K562 (cell line): ENCODE measurements around the gene TMEM176B. TPM values are rescaled to one million over a fixed set of nuclear protein-coding genes. Genes with fewer than 3 reads are reported as not detected.

ENCODE experiments used
- ATAC-seq: fragments of 200-7000 bp; cut with Tn5 transposase; 3 replicates; pipeline ENCODE4 v1.9.1; 2020; ENCODE audit warnings: moderate library complexity
- BruUV-seq: library from RNA; stranded (reverse); fragments of 400-500 nt; replicated peaks from 2 replicates; lab custom pipeline; 2021; lab: Mats Ljungman, UMichigan
- CTCF ChIA-PET: fragments of 300-600 bp; formaldehyde crosslinking; extraction: SDS; loops from one replicate; lab custom pipeline; 2021; ENCODE audit warnings: low intra/inter-chr PET ratio; lab: Yijun Ruan, JAX
- POLR2A ChIA-PET: fragments of 300-600, 350-650 bp; sonication (Branson Sonifier 250); formaldehyde crosslinking; extraction: SDS; loops from one replicate; lab custom pipeline; 2021; ENCODE audit warnings: antibody characterized with exemption, inconsistent platforms; lab: Yijun Ruan, JAX
- DNase-seq, 4 experiments: peaks; one replicate each; pipeline versions ENCODE4 v3.0.0 to v3.0.0-alpha.2; 2011 to 2018; ENCODE audit warnings: low spot score in 3 of 4, mixed read lengths in 3 of 4; ENCODE audit errors: extremely low read depth in 1 of 4
- FAIRE-seq: peaks from 2 replicates; lab custom pipeline; 2011; peaks lifted over from hg19 to GRCh38; lab: Jason Lieb, UNC
- H2AFZ ChIP-seq: 2 replicates; pipeline ENCODE4 v1.6.0; 2011; ENCODE audit warnings: low read depth, low read length, control low read depth, inconsistent platforms
- H3K27ac ChIP-seq: fragments of 200-600 bp; 3 replicates; pipeline ENCODE4 v1.8.0; 2011; ENCODE audit warnings: low read depth, mild to moderate bottlenecking, control low read depth, inconsistent platforms, low read length, moderate library complexity, mixed read lengths; ENCODE audit errors: extremely low read depth
- H3K27me3 ChIP-seq, 2 experiments: fragments of 300-600 bp in 1 of 2; 2 replicates in 1 of 2; 3 replicates in 1 of 2; pipeline versions ENCODE4 v1.6.0 to v1.8.0; 2011; ENCODE audit warnings: inconsistent platforms in 2 of 2, low read length in 2 of 2, mild to moderate bottlenecking in 1 of 2, mixed read lengths in 1 of 2, moderate library complexity in 1 of 2; ENCODE audit not compliant: control insufficient read depth in 2 of 2, insufficient read depth in 2 of 2
- H3K36me3 ChIP-seq: fragments of 300-600 bp; 3 replicates; pipeline ENCODE4 v1.8.0; 2011; ENCODE audit warnings: mild to moderate bottlenecking, low read length, inconsistent platforms; ENCODE audit not compliant: control insufficient read depth, insufficient read depth
- H3K4me1 ChIP-seq, 2 experiments: fragments of 200-600 bp in 1 of 2; replicated peaks in 1 of 2; 2 replicates in 1 of 2; 3 replicates in 1 of 2; pipeline versions ENCODE4 v1.5.1 to v1.8.0; 2011; ENCODE audit warnings: inconsistent platforms in 2 of 2, low read length in 2 of 2, mild to moderate bottlenecking in 1 of 2, mixed read lengths in 1 of 2, moderate library complexity in 1 of 2; ENCODE audit not compliant: control insufficient read depth in 2 of 2, insufficient read depth in 2 of 2
- H3K4me2 ChIP-seq: 2 replicates; pipeline ENCODE4 v1.6.1; 2011; ENCODE audit warnings: low read length, control low read depth, inconsistent platforms, mixed read lengths; ENCODE audit not compliant: insufficient read depth
- H3K4me3 ChIP-seq: fragments of 200-600 bp; sonication (generic), shearing (Covaris generic); 2 replicates; pipeline ENCODE4 v1.5.1; 2016; ENCODE audit warnings: control low read depth, inconsistent platforms
- H3K79me2 ChIP-seq: fragments of 200-600 bp; 3 replicates; pipeline ENCODE4 v1.8.0; 2011; ENCODE audit warnings: low read length, inconsistent platforms; ENCODE audit not compliant: control insufficient read depth, insufficient read depth
- H3K9ac ChIP-seq, 2 experiments: 2 replicates each; pipeline versions ENCODE4 v1.6.0 to v1.6.1; 2011; ENCODE audit warnings: low read depth in 2 of 2, low read length in 2 of 2, control low read depth in 1 of 2, inconsistent platforms in 1 of 2, mild to moderate bottlenecking in 1 of 2, mixed read lengths in 1 of 2; ENCODE audit not compliant: insufficient read depth in 1 of 2
- H3K9me1 ChIP-seq: one replicate; pipeline ENCODE4 v1.6.0; 2011; ENCODE audit warnings: inconsistent platforms, mild to moderate bottlenecking, low read length, moderate library complexity; ENCODE audit not compliant: control insufficient read depth, insufficient read depth
- H3K9me3 ChIP-seq: replicated peaks from 2 replicates; pipeline ENCODE4 v1.5.1; 2011; ENCODE audit warnings: low read depth, low read length, inconsistent platforms; ENCODE audit not compliant: control insufficient read depth, insufficient read depth
- H4K20me1 ChIP-seq: replicated peaks from 2 replicates; pipeline ENCODE4 v1.6.1; 2011; ENCODE audit warnings: low read length, inconsistent platforms, mixed read lengths; ENCODE audit not compliant: control insufficient read depth, insufficient read depth
- ATF7 ChIP-seq: fragments of 450-650 bp; IDR thresholded peaks from 2 replicates; pipeline ENCODE4 v1.7.1; 2014; ENCODE audit warnings: mild to moderate bottlenecking, moderate library complexity
- CGGBP1 ChIP-seq: fragments of 250-450 bp; sonication (Bioruptor Pico); IDR thresholded peaks from 2 replicates; pipeline ENCODE4 v1.9.0; 2021; ENCODE audit warnings: mild to moderate bottlenecking
- FOXO4 ChIP-seq: fragments of 450-650 bp; formaldehyde crosslinking; IDR thresholded peaks from 2 replicates; pipeline ENCODE4 v1.4.0; 2020; ENCODE audit warnings: mild to moderate bottlenecking, moderate library complexity
- PCBP2 ChIP-seq: fragments of 200-400 bp; formaldehyde crosslinking; IDR thresholded peaks from 2 replicates; pipeline ENCODE4 v1.6.1; 2018; ENCODE audit warnings: low read length, low read depth, mild to moderate bottlenecking, moderate library complexity; ENCODE audit not compliant: poor library complexity, severe bottlenecking
- SPI1 ChIP-seq: IDR thresholded peaks from 2 replicates; pipeline ENCODE4 v1.6.1; 2011; ENCODE audit warnings: low read depth, low read length, control low read depth, borderline replicate concordance
- TAF1 ChIP-seq: IDR thresholded peaks from 2 replicates; pipeline ENCODE4 v1.6.1; 2011; ENCODE audit warnings: mild to moderate bottlenecking, low read length, moderate library complexity; ENCODE audit not compliant: insufficient read depth, control insufficient read depth, severe bottlenecking; ENCODE audit errors: extremely low read depth
- USF2 ChIP-seq: sonication (generic); formaldehyde crosslinking; IDR thresholded peaks from 2 replicates; pipeline ENCODE4 v1.5.0; 2020; ENCODE audit warnings: missing genetic modification reagents
- ZNF551 ChIP-seq: fragments of 250-450 bp; sonication (Bioruptor Pico); IDR thresholded peaks from 2 replicates; pipeline ENCODE4 v1.5.0; 2021; ENCODE audit warnings: mild to moderate bottlenecking, moderate library complexity
- ZNF766 ChIP-seq: fragments of 200-800 bp; sonication (Bioruptor generic); conservative IDR thresholded peaks from 2 replicates; pipeline ENCODE4 v1.6.1; 2016; ENCODE audit warnings: missing genetic modification characterization, missing compliant biosample characterization
- WGBS: fragments of 100-300 bp; shearing (Covaris generic); methylation state at CpG from one replicate; pipeline ENCODE4 v1.1.6; 2016; ENCODE audit warnings: low coverage, mixed read lengths; ENCODE audit not compliant: insufficient coverage; ENCODE audit errors: missing lambda C conversion rate; 5-methylcytosine and 5-hydroxymethylcytosine counted together
- in situ Hi-C: fragments of 300-500 bp; cut with MboI; formaldehyde crosslinking; loops from 4 replicates; pipeline ENCODE4 v1.15.0; 2018; ENCODE audit warnings: inconsistent platforms, mixed read lengths
- intact Hi-C: fragments of 100-400 bp; cut with micrococcal nuclease; formaldehyde crosslinking; loops from 2 replicates; pipeline ENCODE4 v1.14.2; 2022
- polyA plus RNA-seq, 8 experiments: library from polyadenylated mRNA; depleted of rRNA in 4 of 8; stranded (reverse) in 5 of 8; unstranded in 3 of 8; fragments of >200 nt; fragmentation: Nextera tagmentation in 2 of 8; fragmentation: Illumina TruSeq in 1 of 8; extraction: Ambion mirVana in 2 of 8; extraction: Trizol in 1 of 8; gene quantifications; 2 replicates each; pipeline versions ENCODE4 v1.2.1 to v1.2.3, GENCODE V29; 2011 to 2014; ENCODE audit warnings: inconsistent platforms in 1 of 8, missing spikeins in 1 of 8
- total RNA-seq, 7 experiments: library from RNA; depleted of rRNA in 6 of 7; stranded (reverse); fragments of >200 nt in 6 of 7; fragmentation: Illumina TruSeq in 2 of 7; extraction: Trizol in 2 of 7; gene quantifications; 2 replicates each; pipeline versions ENCODE4 v1.2.1 to v1.2.3, GENCODE V29; 2011 to 2021; ENCODE audit warnings: low replicate concordance in 1 of 7

The TMEM176B gene
- total and polyA plus RNA-seq, 9 of the 15 experiments (the other 6 are each of a cell fraction or from before 2014, with no cell fraction given) = 0.19 to 0.60 TPM; not detected in 7

- TF ChIP-seq ZNF766 (CRISPR knock-in tag) (no peak), ZNF551 (CRISPR knock-in tag) (no peak), SPI1 (no peak), FOXO4 (CRISPR knock-in tag) (no peak), USF2 (CRISPR knock-in tag) (no peak), CGGBP1 (CRISPR knock-in tag) (no peak), PCBP2 (no peak), TAF1 (no peak), ATF7 (no peak)
- Histone ChIP-seq H3K27me3 (peaks cover 57 to 84% of the 10 kb centered on the region in 2 experiments), H3K9ac (no peak overlapping the region), H3K9me3 (no peaks in the 10 kb centered on the region), H3K36me3 (no peaks in the 10 kb centered on the region), H4K20me1 (0 out of 2 replicates have a peak, but pooled peaks cover 7% of the 10 kb centered on the region), H3K79me2 (no peaks in the 10 kb centered on the region), H3K4me3 (no peak overlapping the region), H3K27ac (no peak overlapping the region), H3K4me1 (peaks cover under 1 to 2% of the 10 kb centered on the region in 2 experiments; a peak in 3 of 5 replicates), H3K4me2 (no peak overlapping the region), H2AFZ (no peak overlapping the region), H3K9me1 (no peaks in the 10 kb centered on the region)
- intact Hi-C loops (no loop called here), in situ Hi-C loops (no loop called here)
- ATAC-seq (peak; percentile 31), FAIRE-seq (no peak), DNase-seq (peak in 1 of 4 experiments; percentile 8)
- ChIA-PET CTCF (no interaction called here), POLR2A (interaction anchor here (1.1 to 2.3 kb wide), 3 partner anchors 15 to 25 kb away, joined by 3 to 5 read pairs (median 3); no protein-coding TSS in a partner anchor)
- BruUV-seq = no TSS peak
- 1% methylated on average over 6 of the region's 6 CpGs for WGBS
These were observed 6.5 kb downstream of the TMEM176B start for GRCh38 chr7:150793569-150794238.
